A673 (cell line): Measurements from ENCODE around the gene DEDD2. TPM values are rescaled to one million over a fixed set of nuclear protein-coding genes. Genes with fewer than 3 reads are reported as not detected.

Source experiments
- BruUV-seq: library from RNA; stranded (reverse); fragments of 400-500 nt; replicated peaks from 2 replicates; lab custom pipeline; 2021; lab: Mats Ljungman, UMichigan
- CTCF ChIA-PET: fragments of 300-600 bp; sonication (Branson Sonifier 250); formaldehyde crosslinking; loops from one replicate; lab custom pipeline; 2022; ENCODE audit warnings: antibody characterized with exemption; lab: Charles Lee
- POLR2A ChIA-PET: fragments of 300-600 bp; sonication (Branson Sonifier 250); formaldehyde crosslinking; loops from one replicate; lab custom pipeline; 2022; ENCODE audit warnings: antibody characterized with exemption; ENCODE audit not compliant: low non-redundant PET; lab: Charles Lee
- DNase-seq: peaks from one replicate; pipeline ENCODE4 v3.0.0-alpha.2; 2015; ENCODE audit warnings: low spot score
- H3K27ac ChIP-seq: fragments of 200-600 bp; sonication (generic); 2 replicates; pipeline ENCODE4 v1.5.1; 2016; ENCODE audit warnings: mixed run types, low read depth, mild to moderate bottlenecking, mixed read lengths, antibody characterized with exemption, low read length; ENCODE audit not compliant: poor library complexity, severe bottlenecking
- H3K27me3 ChIP-seq: fragments of 200-600 bp; sonication (generic); replicated peaks from 2 replicates; pipeline ENCODE4 v1.6.1; 2017; ENCODE audit warnings: mixed run types, low read depth, mild to moderate bottlenecking, mixed read lengths, antibody characterized with exemption, low read length; ENCODE audit not compliant: insufficient read depth, poor library complexity
- H3K36me3 ChIP-seq: fragments of 200-600 bp; sonication (generic); 2 replicates; pipeline ENCODE4 v1.6.1; 2016; ENCODE audit warnings: mixed run types, mild to moderate bottlenecking, mixed read lengths, antibody characterized with exemption, low read length; ENCODE audit not compliant: insufficient read depth, poor library complexity, severe bottlenecking
- H3K4me1 ChIP-seq: fragments of 200-600 bp; sonication (generic); 2 replicates; pipeline ENCODE4 v1.6.1; 2017; ENCODE audit warnings: mixed run types, mild to moderate bottlenecking, mixed read lengths, antibody characterized with exemption, low read length; ENCODE audit not compliant: insufficient read depth, poor library complexity, severe bottlenecking
- H3K4me3 ChIP-seq: fragments of 200-600 bp; sonication (generic); 2 replicates; pipeline ENCODE4 v1.5.1; 2016; ENCODE audit warnings: low read depth, mixed run types, mild to moderate bottlenecking, mixed read lengths, low read length; ENCODE audit not compliant: poor library complexity, severe bottlenecking
- H3K9me3 ChIP-seq: fragments of 200-600 bp; sonication (generic); 2 replicates; pipeline ENCODE4 v1.6.1; 2016; ENCODE audit warnings: mixed run types, low read depth, mild to moderate bottlenecking, mixed read lengths, antibody characterized with exemption, low read length; ENCODE audit not compliant: poor library complexity, severe bottlenecking
- EZH2 ChIP-seq: fragments of 200-600 bp; sonication (generic); IDR thresholded peaks from 2 replicates; pipeline ENCODE4 v1.6.1; 2017; ENCODE audit warnings: borderline replicate concordance, low read depth, mild to moderate bottlenecking, mixed read lengths, antibody characterized with exemption, low read length; ENCODE audit not compliant: poor library complexity, severe bottlenecking
- intact Hi-C: fragments of 100-400 bp; cut with micrococcal nuclease; formaldehyde crosslinking; loops from one replicate; pipeline ENCODE4 v1.10.0; 2022; ENCODE audit not compliant: unreplicated experiment
- total RNA-seq: library from RNA; stranded (reverse); gene quantifications from 2 replicates; pipeline ENCODE4 v1.2.3, GENCODE V29; 2021
- TF ChIP-seq, protein P1 (sequence below): fragments of 300-800, 200-600 bp; sonication (generic); conservative IDR thresholded peaks from 2 replicates; pipeline ENCODE4 v1.5.1; 2017; ENCODE audit warnings: low read depth, mild to moderate bottlenecking, antibody characterized with exemption, low read length, moderate library complexity, mixed read lengths

Gene DEDD2
- total RNA-seq, 1 experiment from 2014 or later: 32.1 TPM

DNA sequence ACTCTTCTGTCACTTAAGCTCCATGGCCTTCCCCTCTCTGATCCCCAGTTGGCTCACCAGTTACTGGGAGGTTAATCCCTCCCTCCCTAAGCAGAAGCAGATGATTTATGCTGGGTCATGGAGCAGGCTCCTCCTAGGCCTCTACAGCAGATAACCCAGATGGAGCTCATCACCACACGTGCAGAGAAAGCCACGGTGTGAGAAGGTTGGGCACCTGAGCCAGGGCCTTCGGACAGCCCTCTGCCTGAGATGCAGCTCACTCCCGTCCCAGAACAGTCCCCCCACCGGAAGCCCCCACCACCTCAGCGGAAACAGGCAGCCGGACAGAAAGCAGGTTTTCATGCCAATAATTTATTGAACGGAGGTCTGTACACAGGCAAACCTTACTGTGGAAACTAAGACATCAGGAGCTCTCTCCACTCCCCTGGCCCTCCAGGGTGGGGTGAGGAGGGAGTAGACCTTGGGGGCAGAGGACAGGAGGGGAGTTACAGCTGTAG is 12.4 kb upstream of the DEDD2 start:
- intact Hi-C loops: no loop called here
- peak; percentile 48 for DNase-seq
- ChIA-PET POLR2A (no interaction called here), CTCF (no interaction called here)
- peaks cover 88% of the 10 kb centered on the region for H3K36me3 ChIP-seq
- H3K27me3 ChIP-seq: no peaks in the 10 kb centered on the region
- TF ChIP-seq EZH2: no peak
- TF ChIP-seq, protein P1, sequence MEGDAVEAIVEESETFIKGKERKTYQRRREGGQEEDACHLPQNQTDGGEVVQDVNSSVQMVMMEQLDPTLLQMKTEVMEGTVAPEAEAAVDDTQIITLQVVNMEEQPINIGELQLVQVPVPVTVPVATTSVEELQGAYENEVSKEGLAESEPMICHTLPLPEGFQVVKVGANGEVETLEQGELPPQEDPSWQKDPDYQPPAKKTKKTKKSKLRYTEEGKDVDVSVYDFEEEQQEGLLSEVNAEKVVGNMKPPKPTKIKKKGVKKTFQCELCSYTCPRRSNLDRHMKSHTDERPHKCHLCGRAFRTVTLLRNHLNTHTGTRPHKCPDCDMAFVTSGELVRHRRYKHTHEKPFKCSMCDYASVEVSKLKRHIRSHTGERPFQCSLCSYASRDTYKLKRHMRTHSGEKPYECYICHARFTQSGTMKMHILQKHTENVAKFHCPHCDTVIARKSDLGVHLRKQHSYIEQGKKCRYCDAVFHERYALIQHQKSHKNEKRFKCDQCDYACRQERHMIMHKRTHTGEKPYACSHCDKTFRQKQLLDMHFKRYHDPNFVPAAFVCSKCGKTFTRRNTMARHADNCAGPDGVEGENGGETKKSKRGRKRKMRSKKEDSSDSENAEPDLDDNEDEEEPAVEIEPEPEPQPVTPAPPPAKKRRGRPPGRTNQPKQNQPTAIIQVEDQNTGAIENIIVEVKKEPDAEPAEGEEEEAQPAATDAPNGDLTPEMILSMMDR: no peak
- BruUV-seq: no TSS peak
- no peak overlapping the region for H3K4me3 ChIP-seq
- peak overlapping the region; percentile 50 for H3K27ac ChIP-seq
- no peaks in the 10 kb centered on the region for H3K9me3 ChIP-seq
- peaks cover 4% of the 10 kb centered on the region for H3K4me1 ChIP-seq

DNA sequence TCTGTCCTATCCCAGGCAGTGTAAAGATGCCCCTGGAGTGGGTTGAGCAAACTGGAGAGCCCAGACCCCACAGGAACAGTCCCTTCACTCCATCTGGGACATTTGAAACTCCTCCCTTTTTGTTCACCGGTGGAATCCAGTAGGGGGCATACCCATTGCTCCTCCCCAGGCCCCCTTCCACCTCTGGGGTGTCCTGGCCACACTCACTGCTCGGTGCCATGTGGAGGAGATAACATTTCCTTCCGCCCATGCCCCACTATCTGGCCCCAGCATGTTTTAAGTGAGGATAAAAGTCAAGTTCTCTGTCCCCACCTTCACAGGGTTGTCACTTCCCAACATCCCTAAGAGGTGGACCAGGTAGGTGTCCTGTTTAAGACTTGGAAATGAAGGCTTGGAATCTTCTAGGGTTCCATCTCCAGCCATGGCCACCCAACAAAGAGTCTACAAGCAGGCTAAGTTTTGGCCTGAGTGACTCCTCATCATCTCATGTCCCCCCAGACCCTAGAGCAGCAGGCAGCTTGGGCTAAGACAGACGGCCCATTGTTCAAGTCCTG is 11.9 kb upstream of the DEDD2 start:
- H3K9me3 ChIP-seq: no peaks in the 10 kb centered on the region
- no peaks in the 10 kb centered on the region for H3K27me3 ChIP-seq
- TF ChIP-seq EZH2: no peak
- TF ChIP-seq, protein P1: 0 out of 2 replicates have a peak, but pooled peaks have one; percentile 21
- peak overlapping the region; percentile 50 for H3K27ac ChIP-seq
- H3K4me3 ChIP-seq: no peak overlapping the region
- intact Hi-C loops: no loop called here
- peaks cover 88% of the 10 kb centered on the region for H3K36me3 ChIP-seq
- H3K4me1 ChIP-seq: peaks cover 4% of the 10 kb centered on the region
- BruUV-seq: no TSS peak
- ChIA-PET POLR2A (interaction anchor here (0.6 kb wide), 1 partner anchor 29 kb away, joined by 7 read pairs; no protein-coding TSS in a partner anchor), CTCF (no interaction called here)
- no peak for DNase-seq

DNA sequence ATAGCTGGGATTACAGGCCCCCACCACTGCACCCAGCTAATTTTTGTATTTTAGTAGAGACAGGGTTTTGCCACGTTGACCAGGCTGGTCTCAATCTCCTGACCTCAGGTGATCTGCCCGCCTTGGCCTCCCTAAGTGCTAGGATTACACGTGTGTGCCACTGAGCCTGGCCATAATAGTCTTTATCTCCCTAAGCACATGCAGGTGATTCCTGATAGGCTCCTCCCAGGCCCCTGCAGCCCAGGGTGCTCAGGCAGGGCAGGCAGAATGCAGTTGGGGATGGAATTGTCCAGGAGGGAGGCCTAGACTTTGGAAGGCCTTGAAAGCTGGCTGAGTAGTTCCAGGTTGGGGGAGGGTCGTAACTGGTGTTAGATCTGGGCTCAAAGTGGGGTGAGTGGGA is 11.2 kb upstream of the DEDD2 start:
- ChIA-PET CTCF (no interaction called here), POLR2A (interaction anchor here (0.6 kb wide), 2 partner anchors 29 to 159 kb away, joined by 4 to 7 read pairs; partner anchors contain the start of gene GRIK5)
- no peak for TF ChIP-seq EZH2
- TF ChIP-seq, protein P1: no peak
- H3K27me3 ChIP-seq: no peaks in the 10 kb centered on the region
- H3K9me3 ChIP-seq: no peaks in the 10 kb centered on the region
- intact Hi-C loops: no loop called here
- no peak overlapping the region for H3K4me3 ChIP-seq
- BruUV-seq: no TSS peak
- no peak for DNase-seq
- H3K27ac ChIP-seq: no peak overlapping the region
- H3K4me1 ChIP-seq: peaks cover 4% of the 10 kb centered on the region
- H3K36me3 ChIP-seq: peaks cover 86% of the 10 kb centered on the region
